GM03348 (cell line): ENCODE data around the gene NOX5.

Experiments
- DNase-seq: peaks from one replicate; pipeline ENCODE4 v3.0.0; 2012; ENCODE audit warnings: low spot score

The NOX5 gene

DNA sequence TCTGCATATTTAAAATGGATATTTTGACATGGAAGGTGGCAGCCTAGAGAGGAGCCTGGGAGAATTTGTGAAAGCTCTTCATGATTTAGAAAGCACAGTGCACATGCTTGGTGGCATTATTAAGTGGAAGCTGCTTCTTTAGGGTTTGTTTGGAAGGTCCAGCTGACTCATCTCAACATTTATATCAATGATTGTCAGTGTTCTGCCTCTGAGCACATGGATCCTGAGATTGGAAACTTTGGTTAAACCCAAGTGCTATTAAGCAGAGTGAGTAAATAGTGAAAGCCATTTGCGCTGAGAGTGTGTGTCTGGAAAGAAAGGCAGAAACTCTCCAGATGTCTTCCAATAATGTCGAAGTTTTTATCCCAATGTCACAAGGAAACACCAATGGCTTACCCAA is 7.4 kb downstream of the NOX5 start:
- DNase-seq, result no peak

DNA sequence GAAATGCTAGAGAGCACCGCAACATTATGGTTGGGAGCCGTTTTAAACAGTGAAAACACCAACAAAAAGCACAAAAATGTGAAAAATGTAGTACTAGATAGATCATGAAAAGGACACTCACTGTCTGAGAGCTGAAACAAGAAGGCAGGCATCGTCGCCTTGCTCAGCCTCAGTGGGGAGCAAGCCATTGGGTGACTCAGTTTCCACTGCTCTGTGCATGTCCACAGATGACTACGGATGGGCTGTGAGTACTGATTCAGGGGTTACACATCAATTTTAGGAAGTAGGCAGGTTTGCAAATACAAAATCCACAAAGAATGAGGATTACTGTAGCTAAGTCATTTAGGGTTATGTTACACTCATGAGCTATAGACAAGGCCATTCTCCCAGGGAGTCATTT is 10.8 kb downstream of the NOX5 start:
- DNase-seq, result peak; percentile 2

DNA sequence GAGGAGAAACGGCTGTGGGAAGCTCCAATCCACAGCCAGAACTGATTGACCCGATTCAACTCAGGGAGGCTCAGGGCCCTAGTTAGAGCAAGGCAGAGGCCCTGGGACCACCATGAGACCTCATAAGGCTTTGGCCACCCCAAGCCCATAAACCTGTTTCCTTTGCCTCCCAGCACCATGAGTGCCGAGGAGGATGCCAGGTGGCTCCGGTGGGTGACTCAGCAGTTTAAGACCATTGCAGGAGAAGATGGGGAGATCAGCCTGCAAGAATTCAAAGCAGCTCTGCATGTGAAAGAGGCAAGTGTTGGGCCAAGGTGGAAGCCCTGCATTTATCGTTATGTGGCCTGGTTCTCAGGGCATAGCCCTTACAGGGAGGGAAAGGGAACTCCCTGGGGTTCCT is 11.9 kb downstream of the NOX5 start:
- DNase-seq, result peak; percentile 4

DNA sequence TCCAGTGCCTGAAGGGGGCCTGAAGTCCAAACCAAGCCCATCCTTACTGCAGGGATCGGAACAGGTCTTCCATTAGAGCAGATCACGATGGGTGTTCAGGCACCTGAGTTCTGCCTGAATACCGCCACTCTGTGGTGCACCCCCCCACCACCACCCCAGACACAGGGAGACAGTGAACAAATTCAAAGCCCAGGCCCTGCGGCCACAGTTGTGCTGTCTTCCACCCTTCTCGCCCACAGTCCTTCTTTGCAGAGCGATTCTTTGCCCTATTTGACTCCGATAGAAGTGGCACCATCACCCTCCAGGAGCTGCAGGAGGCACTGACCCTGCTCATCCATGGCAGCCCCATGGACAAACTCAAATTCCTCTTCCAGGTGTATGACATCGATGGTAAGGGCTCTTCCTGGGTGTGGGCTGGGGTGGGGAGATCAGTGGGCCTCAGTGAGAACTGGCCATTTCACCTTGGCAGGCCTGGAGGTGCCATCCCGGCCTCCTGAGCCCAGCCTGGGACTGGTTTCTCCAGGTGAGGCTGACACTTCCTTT is 13.6 kb downstream of the NOX5 start:
- no peak for DNase-seq

DNA sequence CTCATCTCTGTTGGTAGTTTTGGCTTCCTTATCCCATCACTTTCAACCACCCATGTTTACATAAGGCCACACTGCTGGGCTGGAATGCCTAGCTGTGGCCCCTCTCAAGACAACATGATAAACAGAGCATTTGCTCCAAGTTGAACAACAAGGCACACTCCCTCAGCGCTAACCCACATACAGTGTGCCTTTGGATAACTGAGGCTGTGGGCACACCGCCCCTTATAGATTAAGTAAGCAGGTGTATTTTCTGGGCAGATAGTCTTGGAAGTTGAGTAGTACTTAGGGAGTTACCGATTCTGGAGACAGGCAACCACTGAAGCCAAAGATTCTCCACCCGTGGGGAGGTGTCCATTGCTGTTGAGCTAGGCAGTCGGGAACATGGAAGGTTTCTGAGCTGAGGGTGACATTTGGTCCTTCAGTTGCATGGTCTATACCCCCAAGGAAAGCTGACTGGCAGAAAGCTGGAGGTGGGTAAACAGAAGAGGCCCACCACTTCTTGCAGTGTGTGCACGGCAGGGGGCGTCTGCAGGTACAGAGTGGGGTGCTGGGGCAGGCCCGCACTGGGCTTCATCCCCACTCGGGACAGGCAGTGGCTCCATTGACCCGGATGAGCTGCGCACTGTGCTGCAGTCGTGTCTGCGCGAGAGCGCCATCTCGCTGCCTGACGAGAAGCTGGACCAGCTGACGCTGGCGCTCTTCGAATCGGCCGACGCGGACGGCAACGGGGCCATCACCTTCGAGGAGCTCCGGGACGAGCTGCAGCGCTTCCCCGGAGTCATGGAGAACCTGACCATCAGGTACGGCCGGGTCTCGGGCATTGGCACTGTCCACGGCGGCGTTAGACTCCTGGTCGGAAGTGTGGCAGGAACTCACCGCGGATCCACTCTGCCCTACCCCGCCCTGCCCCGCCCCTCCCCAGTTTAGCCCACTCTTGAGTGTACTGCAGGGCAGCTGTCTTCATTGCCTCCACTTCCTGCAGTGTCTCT is 16.8 kb downstream of the NOX5 start:
- peak; percentile 70 for DNase-seq

- peak; percentile 22 for DNase-seq
Observed at GRCh38 chr15:69032031-69032430, 17.5 kb downstream of the NOX5 start.

DNA sequence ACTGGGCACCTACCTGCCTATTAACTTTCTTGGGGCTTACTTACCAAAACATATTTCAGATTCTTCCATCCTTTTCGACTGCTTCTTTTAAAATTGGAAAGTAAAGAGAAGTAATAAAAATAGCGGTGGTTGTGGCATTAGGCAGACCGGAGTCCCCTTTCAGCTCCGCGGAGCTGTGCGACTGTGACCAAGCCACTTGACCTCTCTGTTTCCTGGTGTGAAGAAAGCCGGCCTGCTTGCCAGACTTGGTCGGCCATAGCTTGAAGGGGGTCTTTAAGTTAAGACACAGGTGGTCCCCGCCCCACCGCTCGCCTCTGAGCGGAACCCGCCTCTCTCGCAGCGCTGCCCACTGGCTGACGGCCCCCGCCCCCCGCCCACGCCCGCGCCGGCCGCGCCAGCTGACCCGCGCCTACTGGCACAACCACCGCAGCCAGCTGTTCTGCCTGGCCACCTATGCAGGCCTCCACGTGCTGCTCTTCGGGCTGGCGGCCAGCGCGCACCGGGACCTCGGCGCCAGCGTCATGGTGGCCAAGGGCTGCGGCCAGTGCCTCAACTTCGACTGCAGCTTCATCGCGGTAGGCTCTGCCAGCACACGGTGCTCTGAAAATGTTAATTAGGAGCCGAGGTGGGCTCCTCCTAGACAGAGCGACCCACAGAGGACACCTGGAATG is 18.3 kb downstream of the NOX5 start:
- DNase-seq, result no peak

DNA sequence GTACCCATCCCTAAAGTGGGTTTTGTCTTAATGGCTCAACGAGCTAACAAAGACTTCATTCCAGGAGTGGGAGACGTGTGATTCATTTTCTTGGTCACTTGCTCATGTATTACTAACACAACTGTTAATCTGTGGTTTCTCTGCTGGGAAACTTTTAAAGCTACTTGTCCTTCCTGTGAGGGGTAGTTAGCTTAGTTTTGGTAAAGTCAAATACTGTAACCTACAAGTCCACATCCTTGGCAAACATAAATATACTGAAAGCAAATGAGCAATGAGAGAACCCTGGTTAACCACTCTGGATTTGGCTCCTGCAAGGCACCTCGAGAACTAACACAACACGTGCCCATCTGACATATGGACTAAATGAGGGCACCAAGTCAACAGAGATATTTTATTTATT is 19.9 kb downstream of the NOX5 start:
- DNase-seq, result peak; percentile 84

GRCh38 chr15:69035205-69035917 is 20.9 kb downstream of the NOX5 start:
- DNase-seq, result no peak

DNA sequence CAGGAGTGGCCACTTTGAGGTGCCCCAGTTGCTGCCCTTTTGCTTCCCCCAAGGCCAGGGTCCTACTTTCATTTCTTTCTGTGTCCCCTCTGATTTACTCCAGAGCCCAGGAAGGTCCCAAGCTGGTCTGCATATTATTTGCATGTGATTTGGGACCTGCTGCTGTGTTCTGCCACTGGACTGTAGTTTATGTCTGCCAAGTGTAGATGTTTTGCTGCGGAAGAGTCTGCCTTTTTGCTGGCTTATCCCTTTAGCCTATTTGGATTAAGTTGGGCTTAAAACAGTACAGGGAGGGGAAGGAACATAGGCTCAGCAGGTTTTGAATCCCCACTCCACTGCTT is 21.4 kb downstream of the NOX5 start:
- no peak for DNase-seq

DNA sequence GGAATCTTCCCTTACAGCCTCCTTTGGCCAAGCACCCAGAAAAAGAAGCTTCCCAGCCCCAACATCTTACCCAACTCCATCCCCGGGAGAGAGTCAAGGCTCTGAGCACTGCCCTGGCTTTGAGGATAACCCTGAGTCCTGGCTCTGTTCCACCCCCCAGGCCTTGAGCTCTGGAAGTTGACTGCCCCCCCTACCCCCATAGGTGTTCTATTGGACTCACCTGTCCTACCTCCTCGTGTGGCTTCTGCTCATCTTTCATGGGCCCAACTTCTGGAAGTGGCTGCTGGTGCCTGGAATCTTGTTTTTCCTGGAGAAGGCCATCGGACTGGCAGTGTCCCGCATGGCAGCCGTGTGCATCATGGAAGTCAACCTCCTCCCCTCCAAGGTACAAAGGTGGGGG is 22.3 kb downstream of the NOX5 start:
- DNase-seq, result no peak

- DNase-seq, result no peak
Observed at GRCh38 chr15:69037482-69037881, 23.0 kb downstream of the NOX5 start.

- no peak for DNase-seq
Observed at GRCh38 chr15:69037977-69038376, 23.5 kb downstream of the NOX5 start.

DNA sequence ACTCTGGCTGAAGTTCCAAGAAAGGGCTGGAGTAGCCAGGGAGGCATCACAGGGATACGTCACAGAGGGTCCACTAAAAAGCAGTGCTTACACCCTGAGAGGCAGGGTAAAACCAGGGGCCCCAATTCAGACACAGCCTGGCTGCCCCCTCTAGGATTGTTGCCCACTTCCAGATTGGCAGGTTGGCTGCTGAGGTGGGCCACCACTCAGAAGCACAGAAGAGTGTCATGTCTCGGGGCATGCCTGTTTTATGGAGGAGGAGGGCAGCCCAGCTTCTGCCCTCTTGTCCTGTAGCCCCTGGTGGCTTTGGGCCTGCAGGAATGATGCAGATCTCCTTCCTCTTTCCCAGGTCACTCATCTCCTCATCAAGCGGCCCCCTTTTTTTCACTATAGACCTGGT is 24.0 kb downstream of the NOX5 start:
- DNase-seq, result no peak

GRCh38 chr15:69039516-69040225 is 25.2 kb downstream of the NOX5 start:
- DNase-seq, result no peak

GRCh38 chr15:69042531-69042930 is 28.0 kb downstream of the NOX5 start:
- DNase-seq, result no peak

DNA sequence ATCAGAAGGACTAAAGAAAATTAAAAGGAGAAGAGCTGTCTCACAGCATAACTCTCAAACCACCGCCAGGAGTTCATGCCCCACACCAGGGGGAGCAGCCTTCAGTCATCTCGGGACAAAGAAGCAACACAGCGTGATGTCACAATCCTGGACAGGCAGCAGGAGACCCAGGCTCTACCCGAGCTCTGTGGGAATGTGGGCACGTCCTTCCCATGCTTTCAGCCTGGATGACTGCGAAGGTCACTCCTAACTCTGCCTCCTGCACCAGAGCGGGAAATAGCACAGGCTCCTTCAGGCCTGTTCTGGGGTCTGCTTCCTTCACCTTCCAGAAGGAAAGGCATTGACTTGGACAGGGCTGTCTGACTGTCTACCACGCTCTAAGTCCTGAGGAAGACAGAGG is 31.3 kb downstream of the NOX5 start:
- no peak for DNase-seq

GRCh38 chr15:69046781-69047180 is 32.3 kb downstream of the NOX5 start:
- no peak for DNase-seq

DNA sequence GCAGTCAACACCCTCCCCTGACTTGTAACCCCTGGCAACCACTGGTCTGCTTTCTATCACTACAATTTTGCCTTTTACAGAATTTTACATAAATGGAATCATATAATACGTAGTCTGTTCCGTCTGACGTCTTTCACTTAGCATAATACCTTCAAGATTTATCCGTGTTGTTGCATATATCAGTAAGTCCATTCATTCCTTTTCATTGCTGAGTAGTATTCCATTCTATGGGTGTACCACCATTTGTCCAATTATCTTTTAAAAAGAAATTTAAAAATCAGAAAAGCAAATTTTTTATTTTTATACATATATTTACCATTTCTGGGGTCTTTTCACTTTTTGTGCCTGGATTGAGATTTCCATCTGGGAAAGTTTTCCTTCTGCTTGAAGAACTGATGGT is 35.5 kb downstream of the NOX5 start:
- no peak for DNase-seq

DNA sequence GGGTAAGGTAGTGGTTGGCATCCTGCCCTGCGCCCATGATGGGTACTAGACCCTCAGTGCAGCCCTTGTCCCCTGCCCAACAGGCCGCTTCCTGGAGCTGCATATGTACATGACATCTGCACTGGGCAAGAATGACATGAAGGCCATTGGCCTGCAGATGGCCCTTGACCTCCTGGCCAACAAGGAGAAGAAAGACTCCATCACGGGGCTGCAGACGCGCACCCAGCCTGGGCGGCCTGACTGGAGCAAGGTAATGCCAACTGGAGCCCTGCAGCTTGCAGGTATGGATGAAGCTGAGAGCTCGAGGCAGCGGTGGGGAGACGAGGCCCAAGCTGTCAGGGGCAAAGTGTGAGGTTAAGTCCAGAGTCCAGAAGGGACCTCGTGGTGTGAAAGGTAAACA is 40.8 kb downstream of the NOX5 start:
- no peak for DNase-seq

DNA sequence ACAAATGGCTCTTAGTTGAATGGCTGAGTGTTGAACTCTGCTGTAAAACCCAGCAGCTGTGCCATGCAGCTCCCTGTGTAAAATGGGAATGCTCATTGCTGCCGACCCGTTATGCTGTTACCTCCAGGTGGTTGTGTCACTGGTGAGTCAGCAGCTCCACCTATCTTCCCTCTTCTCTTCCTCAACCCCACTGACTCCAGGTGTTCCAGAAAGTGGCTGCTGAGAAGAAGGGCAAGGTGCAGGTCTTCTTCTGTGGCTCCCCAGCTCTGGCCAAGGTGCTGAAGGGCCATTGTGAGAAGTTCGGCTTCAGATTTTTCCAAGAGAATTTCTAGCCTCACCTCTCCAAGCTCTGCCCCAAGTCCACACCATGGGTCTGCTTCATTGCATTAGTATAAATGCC is 41.9 kb downstream of the NOX5 start:
- no peak for DNase-seq
